H9 (cell line): ENCODE measurements around the gene XPA. TPM values are rescaled to one million over a fixed set of nuclear protein-coding genes. Genes with fewer than 3 reads are reported as not detected.

Experiments used
- DNase-seq: peaks from one replicate; pipeline ENCODE4 v3.0.0-alpha.2; 2017
- H2AFZ ChIP-seq: one replicate; pipeline ENCODE4 v1.6.1; 2013; ENCODE audit warnings: mild to moderate bottlenecking, low read length, control low read depth, moderate library complexity
- H2AK5ac ChIP-seq: 2 replicates; pipeline ENCODE4 v1.6.1; 2013; ENCODE audit warnings: low read length, control low read depth, mixed read lengths; ENCODE audit not compliant: insufficient read length
- H2BK120ac ChIP-seq: one replicate; pipeline ENCODE4 v1.6.1; 2013; ENCODE audit warnings: low read depth, mild to moderate bottlenecking, low read length, control low read depth, inconsistent platforms; ENCODE audit not compliant: poor library complexity, severe bottlenecking
- H2BK12ac ChIP-seq: 2 replicates; pipeline ENCODE4 v1.6.1; 2013; ENCODE audit warnings: low read length, control low read depth, mixed read lengths, low read depth; ENCODE audit not compliant: insufficient read length
- H2BK15ac ChIP-seq: 2 replicates; pipeline ENCODE4 v1.6.1; 2013; ENCODE audit warnings: low read depth, low read length, control low read depth
- H2BK20ac ChIP-seq: one replicate; pipeline ENCODE4 v1.6.1; 2013; ENCODE audit warnings: low read depth, mild to moderate bottlenecking, low read length, control low read depth, inconsistent platforms; ENCODE audit not compliant: poor library complexity, severe bottlenecking
- H2BK5ac ChIP-seq: 2 replicates; pipeline ENCODE4 v1.6.1; 2013; ENCODE audit warnings: low read length, control low read depth, mixed read lengths; ENCODE audit not compliant: insufficient read length
- H3K14ac ChIP-seq: 2 replicates; pipeline ENCODE4 v1.6.1; 2013; ENCODE audit warnings: low read length, control low read depth; ENCODE audit not compliant: insufficient read depth
- H3K18ac ChIP-seq: 2 replicates; pipeline ENCODE4 v1.6.1; 2013; ENCODE audit warnings: low read depth, mild to moderate bottlenecking, mixed read lengths, low read length, control low read depth; ENCODE audit not compliant: insufficient read length
- H3K23ac ChIP-seq: 2 replicates; pipeline ENCODE4 v1.6.1; 2013; ENCODE audit warnings: low read length, control low read depth, mixed read lengths, low read depth; ENCODE audit not compliant: insufficient read length
- H3K23me2 ChIP-seq: 2 replicates; pipeline ENCODE4 v1.6.1; 2013; ENCODE audit warnings: low read depth, mild to moderate bottlenecking, mixed read lengths, low read length, control low read depth; ENCODE audit not compliant: insufficient read length, poor library complexity, severe bottlenecking
- H3K27ac ChIP-seq: 2 replicates; pipeline ENCODE4 v1.5.1; 2013; ENCODE audit warnings: low read length, control low read depth, mixed read lengths, low read depth; ENCODE audit not compliant: insufficient read length
- H3K27me3 ChIP-seq: 2 replicates; pipeline ENCODE4 v1.6.1; 2013; ENCODE audit warnings: low read length, control low read depth, inconsistent platforms; ENCODE audit not compliant: insufficient read depth
- H3K4ac ChIP-seq: 2 replicates; pipeline ENCODE4 v1.6.1; 2013; ENCODE audit warnings: low read depth, mild to moderate bottlenecking, control low read depth, inconsistent platforms, low read length, moderate library complexity
- H3K4me1 ChIP-seq: 2 replicates; pipeline ENCODE4 v1.6.1; 2013; ENCODE audit warnings: low read length, control low read depth, inconsistent platforms; ENCODE audit not compliant: insufficient read depth
- H3K4me2 ChIP-seq: 2 replicates; pipeline ENCODE4 v1.6.1; 2013; ENCODE audit warnings: low read length, control low read depth, mixed read lengths; ENCODE audit not compliant: insufficient read length, insufficient read depth
- H3K56ac ChIP-seq: 2 replicates; pipeline ENCODE4 v1.6.1; 2013; ENCODE audit warnings: low read depth, mild to moderate bottlenecking, mixed read lengths, low read length, control low read depth; ENCODE audit not compliant: insufficient read length
- H3K79me1 ChIP-seq: 2 replicates; pipeline ENCODE4 v1.6.1; 2013; ENCODE audit warnings: low read depth, mild to moderate bottlenecking, moderate library complexity, low read length, control low read depth, inconsistent platforms; ENCODE audit not compliant: insufficient read depth, poor library complexity, severe bottlenecking
- H3K79me2 ChIP-seq: 2 replicates; pipeline ENCODE4 v1.6.1; 2013; ENCODE audit warnings: low read length, control low read depth, inconsistent platforms; ENCODE audit not compliant: insufficient read depth
- H3K9ac ChIP-seq: 2 replicates; pipeline ENCODE4 v1.6.1; 2013; ENCODE audit warnings: low read length, control low read depth, mixed read lengths; ENCODE audit not compliant: insufficient read length; ENCODE audit errors: extremely low read depth
- H3K9me3 ChIP-seq: one replicate; pipeline ENCODE4 v1.6.1; 2013; ENCODE audit warnings: low read depth, low read length, inconsistent platforms; ENCODE audit not compliant: control insufficient read depth
- H3T11ph ChIP-seq: one replicate; pipeline ENCODE4 v1.6.1; 2013; ENCODE audit warnings: mild to moderate bottlenecking, low read length, control low read depth, inconsistent platforms
- H4K20me1 ChIP-seq: one replicate; pipeline ENCODE4 v1.6.1; 2013; ENCODE audit not compliant: control insufficient read depth, insufficient read length, insufficient read depth
- H4K5ac ChIP-seq: 2 replicates; pipeline ENCODE4 v1.6.1; 2013; ENCODE audit warnings: low read depth, mild to moderate bottlenecking, mixed read lengths, low read length, control low read depth; ENCODE audit not compliant: insufficient read length
- H4K8ac ChIP-seq: replicated peaks from 2 replicates; pipeline ENCODE4 v1.6.1; 2013; ENCODE audit warnings: low read length, control low read depth, mixed read lengths, low read depth; ENCODE audit not compliant: insufficient read length
- H4K91ac ChIP-seq: 2 replicates; pipeline ENCODE4 v1.6.1; 2013; ENCODE audit warnings: low read depth, mild to moderate bottlenecking, moderate library complexity, mixed read lengths, low read length, control low read depth; ENCODE audit not compliant: insufficient read length
- H3K27ac Mint-ChIP-seq, 3 experiments: 2 replicates in 2 of 3; 3 replicates in 1 of 3; pipeline ENCODE4 v1.8.0; 2020 to 2021; ENCODE audit warnings: mixed read lengths in 3 of 3, mild to moderate bottlenecking in 1 of 3, moderate library complexity in 1 of 3
- H3K27me3 Mint-ChIP-seq: 2 replicates; pipeline ENCODE4 v1.8.0; 2021; ENCODE audit warnings: low read depth, mild to moderate bottlenecking, moderate library complexity, mixed read lengths
- H3K36me3 Mint-ChIP-seq, 3 experiments: 2 replicates in 2 of 3; 3 replicates in 1 of 3; pipeline ENCODE4 v1.8.0; 2020 to 2021; ENCODE audit warnings: low read depth in 3 of 3, mixed read lengths in 3 of 3; ENCODE audit not compliant: insufficient read depth in 1 of 3
- H3K4me1 Mint-ChIP-seq, 2 experiments: 2 replicates each; pipeline ENCODE4 v1.8.0; 2020; ENCODE audit warnings: mixed read lengths in 2 of 2
- H3K4me3 Mint-ChIP-seq, 2 experiments: 2 replicates in 1 of 2; 3 replicates in 1 of 2; pipeline ENCODE4 v1.8.0; 2020 to 2021; ENCODE audit warnings: mild to moderate bottlenecking in 2 of 2, mixed read lengths in 2 of 2, moderate library complexity in 1 of 2
- H3K9me3 Mint-ChIP-seq, 2 experiments: 2 replicates in 1 of 2; 3 replicates in 1 of 2; pipeline ENCODE4 v1.8.0; 2020; ENCODE audit warnings: mild to moderate bottlenecking in 2 of 2, mixed read lengths in 2 of 2, moderate library complexity in 1 of 2
- CTCF ChIP-seq: fragments of 200-600 bp; sonication (generic); conservative IDR thresholded peaks from 3 replicates; pipeline ENCODE4 v1.8.0; 2021; ENCODE audit warnings: antibody characterized with exemption, mild to moderate bottlenecking
- WGBS: extraction: QIAGEN DNeasy Blood & Tissue Kit; methylation state at CpG from one replicate; pipeline ENCODE4 v1.1.7; 2013; ENCODE audit warnings: missing lambda C conversion rate, low lambda C conversion rate, mixed read lengths; ENCODE audit not compliant: insufficient read length; ENCODE audit errors: extremely low coverage; 5-methylcytosine and 5-hydroxymethylcytosine counted together
- long read RNA-seq: library from polyadenylated mRNA; unstranded; transcript quantifications from one replicate; pipeline ENCODE4 v2.0.0, GENCODE V29; 2020
- total RNA-seq: library from RNA; stranded (reverse); gene quantifications from 2 replicates; pipeline ENCODE4 v1.2.1, GENCODE V29; 2021

The XPA gene
- 6.1 and 6.6 TPM in 2 replicates for total RNA-seq
- long read RNA-seq, transcript XPA-201 (6 exons, 1,417 nt) = major isoform, 10 of 15 reads
- long read RNA-seq, partial matches to known transcripts = 2 of 15 reads
- long read RNA-seq, other reads (novel, unspliced or antisense) = 3 of 15 reads

GRCh38 chr9:97696803-97697601, at the start of gene XPA:
XPA (minus strand) TSS chr9:97697340; CDS start chr9:97697292, 48 bp downstream.
- Histone ChIP-seq H3T11ph (no peak within 1 kb of the TSS), H2BK20ac (no peak within 1 kb of the TSS), H3K27ac (no peak within 1 kb of the TSS), H2BK15ac (no peak within 1 kb of the TSS), H3K4me2 (peak within 1 kb of the TSS; percentile 96), H4K5ac (no peak within 1 kb of the TSS), H2AK5ac (no peak within 1 kb of the TSS), H2BK120ac (no peak within 1 kb of the TSS), H3K79me2 (no peaks in the 10 kb centered on the region), H4K20me1 (no peaks in the 10 kb centered on the region), H3K14ac (peak within 1 kb of the TSS; percentile 89), H2BK12ac (no peak within 1 kb of the TSS), H3K27me3 (no peaks in the 10 kb centered on the region; the same call in 1 of the 2 replicates), H3K9me3 (no peaks in the 10 kb centered on the region), H3K18ac (peak within 1 kb of the TSS; percentile 84), H3K4ac (no peak within 1 kb of the TSS), H2BK5ac (no peak within 1 kb of the TSS), H2AFZ (peak within 1 kb of the TSS; percentile 98), H4K91ac (no peak within 1 kb of the TSS), H3K23me2 (peaks cover 5% of the 10 kb centered on the region), H3K23ac (no peak within 1 kb of the TSS), H3K4me1 (no peaks in the 10 kb centered on the region), H3K9ac (peak within 1 kb of the TSS; percentile 58), H3K79me1 (no peaks in the 10 kb centered on the region), H4K8ac (no peak within 1 kb of the TSS), H3K56ac (no peak within 1 kb of the TSS)
- Mint-ChIP-seq H3K27ac (no peak within 1 kb of the TSS; a peak in 2 of 7 replicates), H3K4me1 (peaks cover 16 to 20% of the 10 kb centered on the region in 2 experiments), H3K4me3 (peak within 1 kb of the TSS; percentile 81 to 84), H3K36me3 (peaks cover 0 to 3% (median 0%) of the 10 kb centered on the region in 3 experiments; a peak in 2 of 7 replicates), H3K27me3 (peaks cover 32% of the 10 kb centered on the region), H3K9me3 (no peaks in the 10 kb centered on the region)
- WGBS = no CpG with 5 or more reads among the region's 82 CpGs
- peak; percentile 97 for DNase-seq
- no peak for TF ChIP-seq CTCF
